Ovary (tissue), 3 donors: Measurements from ENCODE around the gene RNF123.

Experiments
- CTCF ChIP-seq, 3 donors: fragments of 450-650 bp in 2 of 3; fragments of 200-600 bp in 1 of 3; IDR thresholded peaks; one replicate each; pipeline versions ENCODE4 v1.5.1 to v1.8.0; 2016 to 2022; ENCODE audit warnings: antibody characterized with exemption in 3 of 3, mild to moderate bottlenecking in 1 of 3
- EP300 ChIP-seq: sonication (generic); formaldehyde crosslinking; IDR thresholded peaks from one replicate; pipeline ENCODE4 v1.6.1; 2017; ENCODE audit warnings: antibody characterized with exemption
- POLR2A ChIP-seq: fragments of 450-650 bp; IDR thresholded peaks from one replicate; pipeline ENCODE4 v1.6.1; 2017; ENCODE audit warnings: antibody characterized with exemption, mild to moderate bottlenecking, moderate library complexity
- donor health status: DM: no; HTN: no; CAD: no.

- TF ChIP-seq CTCF (IDR thresholded peaks at IDR 0.05) = no peak
- no peak for TF ChIP-seq POLR2A
- TF ChIP-seq EP300 = no peak
Observed at GRCh38 chr3:49732597-49732996, 43.2 kb downstream of the RNF123 start.
